HG03571 (cell line): Measurements from ENCODE around the gene NEK1.
A peak's percentile ranks its signal among the peaks of the same experiment; 100 is the strongest.
"Not testable (repeated sequence)": the region's sequence is repeated elsewhere in the genome, so short reads cannot be mapped to it uniquely, and the experiment has no call there.

Experiments
- ATAC-seq: cut with Tn5 transposase; IDR thresholded peaks from one replicate; pipeline ENCODE4 v1.9.1; 2021; ENCODE audit not compliant: unreplicated experiment

The NEK1 gene

GRCh38 chr4:169626331-169627282 is 14.2 kb upstream of the NEK1 start:
- ATAC-seq, result no peak

GRCh38 chr4:169625886-169626285 is 13.5 kb upstream of the NEK1 start:
- ATAC-seq, result no peak

DNA sequence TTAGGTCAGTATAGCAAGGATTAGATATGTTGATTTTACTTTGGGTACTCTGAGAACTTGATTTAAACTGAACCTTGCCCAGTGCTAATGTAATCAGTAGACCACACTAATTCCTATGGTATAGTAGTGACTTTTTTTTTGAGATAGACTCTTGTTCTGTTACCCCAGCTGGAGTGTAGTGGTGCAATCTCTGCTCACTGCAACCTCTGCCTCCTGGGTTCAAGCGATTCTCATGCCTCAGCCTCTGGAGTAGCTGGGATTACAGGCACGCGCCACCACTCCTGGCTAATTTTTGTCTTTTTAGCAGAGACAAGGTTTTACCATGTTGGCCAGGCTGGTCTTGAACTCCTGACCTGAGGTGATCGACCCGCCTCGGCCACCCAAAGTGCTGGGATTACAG is 11.6 kb upstream of the NEK1 start:
- ATAC-seq, result not testable (repeated sequence)

GRCh38 chr4:169622566-169622965 is 10.2 kb upstream of the NEK1 start:
- no peak for ATAC-seq

- ATAC-seq, result no peak
Observed at GRCh38 chr4:169621731-169622492, 9.5 kb upstream of the NEK1 start.

DNA sequence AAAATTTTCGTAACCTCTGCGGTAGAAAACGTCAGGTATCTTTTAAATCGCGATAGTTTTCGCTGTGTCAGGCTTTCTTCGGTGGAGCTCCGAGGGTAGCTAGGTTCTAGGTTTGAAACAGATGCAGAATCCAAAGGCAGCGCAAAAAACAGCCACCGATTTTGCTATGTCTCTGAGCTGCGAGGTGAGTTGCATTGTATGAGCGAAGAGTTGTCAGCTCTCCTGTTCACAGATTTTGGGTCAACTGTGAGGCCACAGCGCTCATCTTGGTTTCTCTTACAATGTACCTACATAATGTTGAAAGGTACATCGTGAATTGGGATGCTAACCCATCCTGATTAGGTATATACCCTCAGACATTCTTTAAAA is 8.5 kb upstream of the NEK1 start:
- ATAC-seq, result no peak

DNA sequence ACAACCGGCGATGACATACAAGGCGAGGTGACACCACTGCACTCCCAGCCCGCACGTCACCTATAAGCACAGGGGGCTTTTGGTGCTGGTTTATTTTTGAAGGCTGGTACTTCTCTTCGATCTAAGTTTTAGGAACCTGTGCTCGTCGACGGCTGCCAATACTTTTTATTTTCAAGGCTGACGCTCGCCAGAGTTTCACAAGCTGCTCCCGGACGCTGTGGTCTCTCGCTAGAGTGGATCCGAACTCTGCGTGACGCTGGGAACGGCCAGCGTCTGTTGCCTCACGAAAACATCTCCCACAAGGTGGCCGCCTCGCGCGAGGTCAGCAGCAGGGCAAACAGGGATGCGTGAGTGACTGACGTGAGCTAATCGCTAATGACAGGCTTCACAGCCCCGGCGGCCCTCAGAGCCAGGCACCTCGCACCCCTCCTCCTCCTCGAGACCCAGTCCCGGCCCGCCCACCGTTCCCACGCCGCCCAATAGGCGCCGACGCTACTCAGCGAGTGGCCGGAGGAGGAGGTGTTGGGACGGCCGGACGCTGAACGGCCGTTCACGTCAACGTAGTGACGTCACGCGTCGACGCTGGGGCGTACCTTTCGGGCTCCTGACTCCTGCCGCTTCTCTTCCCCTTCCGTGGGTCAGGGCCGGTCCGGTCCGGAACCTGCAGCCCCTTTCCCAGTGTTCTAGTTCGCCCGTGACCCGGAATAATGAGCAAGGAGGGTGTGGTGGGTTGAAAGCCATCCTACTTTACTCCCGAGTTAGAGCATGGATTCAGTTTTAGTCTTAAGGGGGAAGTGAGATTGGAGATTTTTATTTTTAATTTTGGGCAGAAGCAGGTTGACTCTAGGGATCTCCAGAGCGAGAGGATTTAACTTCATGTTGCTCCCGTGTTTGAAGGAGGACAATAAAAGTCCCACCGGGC is 7.8 kb upstream of the NEK1 start, which contains the start of gene CLCN3:
TSS of gene CLCN3 (plus strand) at position 621 of the 922 bp plus-strand sequence. CDS start 15,351 bp downstream, outside the sequence.
- ATAC-seq, result peak; percentile 94

- ATAC-seq, result peak; percentile 36
Observed at GRCh38 chr4:169619518-169619957, 7.2 kb upstream of the NEK1 start.

DNA sequence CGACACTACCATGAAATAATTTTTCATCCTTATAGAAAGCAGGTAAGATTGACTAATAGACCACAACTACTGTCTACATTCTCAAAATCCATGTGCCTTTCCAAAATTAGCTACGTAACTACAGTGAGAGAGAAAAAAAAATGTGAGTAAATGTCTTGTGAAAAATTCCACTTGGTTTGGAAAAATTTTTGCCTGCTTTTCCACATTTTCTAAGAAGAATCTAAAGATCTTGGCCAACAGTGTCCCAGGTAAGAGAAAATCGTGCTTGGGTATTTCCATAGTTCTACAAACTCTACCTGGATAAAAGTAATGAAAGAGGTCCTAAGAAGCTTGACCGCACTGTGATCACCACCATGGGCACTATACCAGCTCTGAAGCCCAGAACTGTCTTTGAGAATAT is 6.6 kb upstream of the NEK1 start:
- ATAC-seq, result no peak

DNA sequence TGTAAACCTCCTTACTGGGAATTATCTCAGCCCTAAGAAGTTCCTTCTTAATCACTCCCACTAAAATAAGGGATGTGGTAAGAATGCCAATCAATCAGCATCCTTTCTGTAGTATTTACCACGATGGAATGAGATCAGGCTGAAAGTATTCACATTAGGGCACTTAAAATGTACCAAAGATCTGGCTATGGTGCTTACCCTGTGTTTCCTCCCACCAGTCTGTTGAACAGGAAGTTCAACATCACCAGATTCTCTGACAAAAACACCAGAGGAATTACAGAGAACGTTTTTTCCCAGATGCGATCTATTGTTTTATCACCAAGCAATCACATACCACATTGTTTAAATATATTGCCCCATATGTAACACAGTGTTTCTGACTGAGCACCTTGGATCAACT is 5.9 kb upstream of the NEK1 start:
- ATAC-seq, result no peak

GRCh38 chr4:169617306-169617705 is 4.9 kb upstream of the NEK1 start:
- no peak for ATAC-seq

- no peak for ATAC-seq
Observed at GRCh38 chr4:169616846-169617245, 4.5 kb upstream of the NEK1 start.

DNA sequence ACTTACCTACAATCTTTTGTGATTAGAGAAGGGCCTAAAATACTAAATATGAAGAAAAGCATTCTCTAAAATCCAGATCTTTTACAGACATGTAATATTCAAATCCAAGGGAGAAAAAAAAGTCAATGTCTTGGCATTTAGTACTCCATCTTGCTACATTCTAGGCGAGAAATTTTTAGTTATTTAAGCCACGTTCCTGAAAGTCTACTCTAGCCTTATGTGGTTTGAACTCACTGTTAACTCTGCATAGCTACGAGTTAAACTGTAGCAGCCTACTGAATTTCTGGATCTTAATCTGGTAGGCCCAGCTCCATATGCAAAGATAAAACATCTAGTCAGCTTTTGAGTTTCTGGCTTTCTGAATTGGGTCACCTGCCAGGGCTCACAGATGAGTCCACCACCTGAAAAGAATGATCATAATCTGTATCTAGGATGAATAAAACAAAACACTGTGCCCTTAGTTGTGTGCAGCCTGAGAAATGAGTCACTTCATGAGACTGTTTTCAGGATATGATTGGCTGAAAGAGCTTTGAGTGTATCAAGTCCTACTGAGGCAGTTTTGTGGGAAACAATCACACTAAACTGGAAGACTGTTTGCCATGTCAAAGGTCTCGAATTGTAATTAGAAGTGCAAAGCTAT is 3.2 kb upstream of the NEK1 start:
- no peak for ATAC-seq

DNA sequence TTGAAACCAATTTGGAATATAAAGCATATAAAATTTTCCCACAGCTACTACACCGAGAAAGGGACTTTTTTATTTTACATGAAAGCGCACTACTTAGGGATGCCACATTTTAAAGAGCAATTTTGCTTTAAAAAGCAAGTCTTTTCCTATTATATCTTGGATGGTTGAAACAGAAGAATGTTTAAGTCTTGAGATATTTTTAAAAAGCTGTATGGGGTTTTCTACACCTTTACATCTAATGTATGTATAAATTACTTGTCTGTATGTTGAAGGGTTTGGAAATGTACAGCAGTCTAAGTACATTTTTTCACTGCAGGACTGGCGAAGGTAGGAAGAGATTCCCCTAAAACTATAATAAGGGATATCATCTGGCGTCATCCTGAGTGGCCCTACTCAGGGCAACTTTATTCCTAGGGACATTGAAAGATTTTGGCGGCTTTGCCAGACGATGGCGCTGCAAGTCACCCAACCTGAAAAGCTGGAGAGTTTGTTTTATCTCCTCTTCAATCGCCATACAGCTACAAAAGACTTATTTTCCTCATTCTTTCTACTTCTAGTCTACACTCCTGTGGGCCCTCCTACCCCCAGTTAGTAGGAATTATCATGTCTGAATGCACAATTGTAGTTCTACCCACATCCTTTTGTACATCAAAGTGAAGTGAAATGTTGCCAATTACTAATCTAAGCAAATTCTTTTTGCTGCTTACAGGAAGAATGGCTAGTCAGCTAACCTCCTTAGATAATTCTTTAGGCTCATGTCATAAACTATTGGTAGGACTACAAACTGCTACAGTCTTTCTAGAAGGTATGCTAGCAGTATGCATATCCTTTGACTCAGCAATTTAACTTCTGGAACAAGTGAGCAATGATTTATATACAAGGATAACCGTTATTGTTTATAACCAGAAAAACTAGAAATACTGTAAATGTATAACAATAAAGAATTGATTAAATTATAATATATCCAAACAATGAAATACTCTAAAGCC is 782 bp upstream of the NEK1 start:
- ATAC-seq, result peak; percentile 42

GRCh38 chr4:169611157-169611556 is 1.2 kb downstream of the NEK1 start:
- ATAC-seq, result no peak

GRCh38 chr4:169604903-169605331 is 7.5 kb downstream of the NEK1 start:
- ATAC-seq, result no peak

DNA sequence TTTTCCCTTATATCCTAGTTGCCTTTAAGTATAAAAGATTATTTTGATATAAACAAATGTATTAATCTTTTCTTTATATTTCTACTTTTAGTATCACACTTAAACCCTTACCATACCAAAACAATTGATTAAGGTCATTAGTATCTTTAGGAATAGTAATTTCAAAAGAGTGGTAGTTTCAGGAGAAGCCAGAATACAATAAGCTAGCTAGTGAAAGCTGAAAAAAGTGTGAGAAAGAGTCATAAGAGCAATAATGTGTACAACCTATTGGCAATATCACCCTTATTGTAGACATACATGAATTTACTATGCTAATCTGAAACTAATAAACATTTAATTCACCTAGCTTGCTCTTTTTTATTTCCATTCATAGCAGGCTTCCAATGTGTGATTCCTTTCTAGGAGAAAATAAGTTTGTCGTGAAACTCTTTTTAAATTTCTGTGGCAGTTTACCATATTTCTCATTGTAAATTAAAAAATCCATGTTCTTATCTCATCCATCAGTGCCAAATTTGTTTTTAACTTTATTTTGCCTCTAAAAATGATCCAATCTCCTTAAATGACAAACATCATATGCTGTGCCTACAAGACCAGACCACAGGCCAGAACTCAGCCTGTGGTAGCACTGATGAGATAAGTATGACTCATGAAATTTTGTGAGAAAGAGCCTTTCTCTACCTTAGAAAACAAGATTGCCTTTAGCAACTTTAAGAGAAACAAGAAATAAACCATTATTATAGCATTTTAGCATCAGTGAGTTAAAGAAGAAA is 8.1 kb downstream of the NEK1 start:
- ATAC-seq, result no peak

GRCh38 chr4:169603312-169603711 is 9.1 kb downstream of the NEK1 start:
- no peak for ATAC-seq
